Type B pancreatic cell (in vitro differentiated cells): ENCODE measurements around the gene ADAM12. TPM values are rescaled to one million over a fixed set of nuclear protein-coding genes. Genes with fewer than 3 reads are reported as not detected.

Experiments
- DNase-seq: peaks from one replicate; pipeline ENCODE4 v3.0.0; 2021; ENCODE audit warnings: mixed read lengths; ENCODE audit not compliant: unreplicated experiment; ENCODE audit errors: extremely low spot score
- H3K27ac Mint-ChIP-seq: 2 replicates; pipeline ENCODE4 v1.8.0; 2021; ENCODE audit warnings: mild to moderate bottlenecking, mixed read lengths
- H3K27me3 Mint-ChIP-seq: 2 replicates; pipeline ENCODE4 v1.8.0; 2021; ENCODE audit warnings: mixed read lengths
- H3K36me3 Mint-ChIP-seq: 2 replicates; pipeline ENCODE4 v1.8.0; 2021; ENCODE audit warnings: mixed read lengths
- H3K4me1 Mint-ChIP-seq: one replicate; pipeline ENCODE4 v1.8.0; 2021; ENCODE audit warnings: mixed read lengths; ENCODE audit not compliant: unreplicated experiment
- H3K4me3 Mint-ChIP-seq: 2 replicates; pipeline ENCODE4 v1.8.0; 2021; ENCODE audit warnings: mild to moderate bottlenecking, mixed read lengths
- H3K9me3 Mint-ChIP-seq: 2 replicates; pipeline ENCODE4 v1.8.0; 2021; ENCODE audit warnings: mixed read lengths
- CTCF ChIP-seq: fragments of 200-600 bp; sonication (generic); conservative IDR thresholded peaks from 2 replicates; pipeline ENCODE4 v1.5.0; 2021; ENCODE audit warnings: antibody characterized with exemption, mild to moderate bottlenecking
- total RNA-seq: library from RNA; stranded (reverse); gene quantifications from 2 replicates; pipeline ENCODE4 v1.2.1, GENCODE V29; 2021; ENCODE audit warnings: low replicate concordance

ADAM12 gene
- total RNA-seq, 1 donor from 2014 or later, result 31.6 TPM

GRCh38 chr10:126203746-126204145 is 184.5 kb downstream of the ADAM12 start:
- DNase-seq, result no peak
- H3K4me3 Mint-ChIP-seq, result no peak overlapping the region
- no peaks in the 10 kb centered on the region for H3K36me3 Mint-ChIP-seq
- no peaks in the 10 kb centered on the region for H3K9me3 Mint-ChIP-seq
- H3K27me3 Mint-ChIP-seq, result no peaks in the 10 kb centered on the region
- no peak for TF ChIP-seq CTCF
- peaks cover 4% of the 10 kb centered on the region for H3K4me1 Mint-ChIP-seq
- no peak overlapping the region for H3K27ac Mint-ChIP-seq

DNA sequence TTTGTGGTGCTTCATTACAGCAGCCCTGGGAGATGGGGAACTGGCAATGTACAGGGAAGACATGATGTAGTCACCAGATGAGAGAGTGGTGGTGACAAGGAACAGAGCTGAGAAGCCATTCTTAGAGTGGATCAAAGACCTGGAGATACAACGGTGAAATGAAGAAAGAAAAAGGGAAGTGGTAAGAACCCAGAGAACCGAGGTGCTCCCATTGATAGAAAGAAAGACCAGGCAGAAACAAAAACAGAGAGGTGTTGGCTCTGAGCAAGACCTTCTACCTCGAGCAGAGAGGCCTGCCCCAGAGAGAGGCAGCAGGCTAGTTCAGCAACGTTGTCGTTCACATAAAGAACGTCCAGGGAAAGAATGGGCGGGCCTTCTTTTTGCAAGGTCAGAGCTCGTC is 186.7 kb downstream of the ADAM12 start:
- Mint-ChIP-seq H3K27me3 (no peaks in the 10 kb centered on the region), H3K4me3 (no peak overlapping the region), H3K27ac (no peak overlapping the region), H3K36me3 (no peaks in the 10 kb centered on the region), H3K4me1 (peaks cover 4% of the 10 kb centered on the region), H3K9me3 (no peaks in the 10 kb centered on the region)
- TF ChIP-seq CTCF, result no peak
- no peak for DNase-seq

DNA sequence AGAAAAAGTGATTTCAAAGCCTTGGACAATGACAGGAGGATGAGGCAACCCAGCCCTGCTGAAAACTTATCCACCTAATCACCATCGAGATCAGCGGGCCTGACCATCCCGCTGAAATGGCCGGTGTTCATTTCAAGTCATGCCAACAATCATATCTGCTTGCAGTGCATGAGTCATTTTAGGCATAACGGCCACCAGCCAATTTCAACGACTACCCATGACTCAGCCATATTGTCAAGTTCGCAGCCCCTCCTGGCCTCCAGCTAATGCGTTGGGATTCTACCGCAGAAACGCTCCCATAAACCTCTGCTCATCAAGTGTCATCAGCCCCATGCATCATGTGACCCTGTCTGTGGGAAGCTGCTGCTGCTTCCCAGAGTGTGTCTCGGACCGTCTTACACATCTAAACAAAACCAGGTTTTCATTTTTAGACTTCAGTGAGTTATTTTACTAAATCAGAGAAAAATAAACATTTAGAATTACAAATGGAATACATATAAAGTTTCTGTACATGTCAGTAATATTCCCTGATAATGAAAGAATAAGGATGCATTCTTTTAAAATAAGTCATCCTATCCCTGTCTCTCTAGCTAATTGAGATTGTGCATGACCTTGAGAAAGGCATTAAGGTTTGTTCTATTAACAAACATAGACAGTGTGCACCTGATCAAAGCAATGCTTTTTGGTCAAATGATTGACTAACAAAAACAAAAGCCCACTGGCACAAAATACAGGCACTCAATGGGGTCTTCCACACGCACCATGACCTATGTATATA is 188.9 kb downstream of the ADAM12 start:
- Mint-ChIP-seq H3K27me3 (no peaks in the 10 kb centered on the region), H3K4me1 (peaks cover 13% of the 10 kb centered on the region), H3K36me3 (no peaks in the 10 kb centered on the region), H3K4me3 (no peak overlapping the region), H3K27ac (no peak overlapping the region), H3K9me3 (no peaks in the 10 kb centered on the region)
- no peak for DNase-seq
- TF ChIP-seq CTCF, result no peak

DNA sequence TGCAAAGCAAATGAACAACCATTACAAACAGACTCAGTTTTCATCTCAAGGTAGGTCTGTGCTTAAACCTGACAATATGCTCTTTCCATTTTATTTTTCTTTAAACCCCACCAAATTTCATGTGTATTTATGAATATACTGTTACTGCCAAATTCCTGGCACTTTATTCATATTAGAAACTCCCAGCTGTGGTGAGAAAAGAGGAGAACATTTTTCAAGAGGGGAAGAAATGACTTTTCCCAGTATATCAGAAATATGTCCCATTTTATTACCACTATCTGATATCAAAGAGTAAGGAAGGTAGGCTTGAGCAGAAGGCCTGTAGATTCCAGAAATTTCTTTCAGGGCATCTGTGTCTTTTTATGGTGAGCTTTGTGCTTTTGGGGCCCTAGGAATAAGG is 189.6 kb downstream of the ADAM12 start:
- no peak for DNase-seq
- Mint-ChIP-seq H3K4me3 (no peak overlapping the region), H3K36me3 (no peaks in the 10 kb centered on the region), H3K4me1 (peaks cover 13% of the 10 kb centered on the region), H3K27ac (no peak overlapping the region), H3K27me3 (no peaks in the 10 kb centered on the region), H3K9me3 (no peaks in the 10 kb centered on the region)
- TF ChIP-seq CTCF, result no peak

DNA sequence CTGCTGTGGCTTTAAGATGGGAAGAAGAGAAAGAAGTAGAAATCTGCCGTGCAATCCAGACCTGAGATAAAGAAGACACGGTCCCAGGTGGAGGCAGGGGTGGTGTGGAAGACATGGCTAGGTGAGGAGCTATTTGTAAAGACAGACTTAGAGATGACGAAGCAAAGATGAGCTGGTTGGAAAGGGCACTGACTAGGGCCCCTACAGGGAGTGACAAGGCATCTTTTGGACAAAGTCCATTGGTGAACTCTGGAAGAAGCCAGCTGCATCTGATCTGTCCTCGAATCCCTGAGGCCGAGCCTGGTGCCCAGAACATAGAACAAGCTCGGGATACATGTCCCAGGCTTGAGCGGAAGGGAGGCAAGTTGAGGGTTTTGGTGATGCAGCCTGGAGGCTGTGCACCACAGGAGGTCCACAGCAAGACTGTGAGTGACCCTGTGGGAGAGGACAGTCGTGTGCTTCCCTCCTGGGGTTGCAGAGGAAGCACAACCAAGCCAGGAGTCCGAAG is 191.2 kb downstream of the ADAM12 start:
- H3K9me3 Mint-ChIP-seq, result no peaks in the 10 kb centered on the region
- DNase-seq, result no peak
- H3K27ac Mint-ChIP-seq, result no peak overlapping the region

More for the DNA sequence above, 191.2 kb downstream of the ADAM12 start:
- Mint-ChIP-seq H3K36me3 (no peaks in the 10 kb centered on the region), H3K4me3 (no peak overlapping the region), H3K27me3 (no peaks in the 10 kb centered on the region), H3K4me1 (peaks cover 13% of the 10 kb centered on the region)
- TF ChIP-seq CTCF, result no peak
